Colonic mucosa (tissue), 4 donors: Measurements from ENCODE around the gene PTGES2. TPM values are rescaled to one million over a fixed set of nuclear protein-coding genes. Genes with fewer than 3 reads are reported as not detected.
A peak's percentile ranks its signal among the peaks of the same experiment; 100 is the strongest.

Experiments used
- DNase-seq: peaks from one replicate; pipeline ENCODE4 v3.0.0-alpha.2; 2020
- H3K27ac ChIP-seq: fragments of 200-600 bp; one replicate; pipeline ENCODE4 v1.8.0; 2021
- H3K27me3 ChIP-seq: fragments of 200-600 bp; one replicate; pipeline ENCODE4 v1.8.0; 2021
- H3K36me3 ChIP-seq: fragments of 200-600 bp; one replicate; pipeline ENCODE4 v1.8.0; 2021
- H3K4me1 ChIP-seq: fragments of 200-600 bp; one replicate; pipeline ENCODE4 v1.8.0; 2021; ENCODE audit warnings: mild to moderate bottlenecking
- H3K4me3 ChIP-seq: fragments of 200-600 bp; one replicate; pipeline ENCODE4 v1.8.0; 2021
- H3K9ac ChIP-seq, 2 donors: one replicate each; pipeline ENCODE4 v1.7.0; 2013; ENCODE audit warnings: control low read depth in 2 of 2, low read depth in 2 of 2, low read length in 2 of 2
- H3K9me3 ChIP-seq: fragments of 200-600 bp; one replicate; pipeline ENCODE4 v1.8.0; 2021
- CTCF ChIP-seq: fragments of 200-600 bp; IDR thresholded peaks from one replicate; pipeline ENCODE4 v1.8.0; 2022; ENCODE audit warnings: antibody characterized with exemption, mild to moderate bottlenecking
- intact Hi-C: fragments of 100-400 bp; cut with DNase I; formaldehyde crosslinking; loops from one replicate; pipeline ENCODE4 v1.14.1; 2022
- total RNA-seq, 2 donors: library from RNA; stranded (reverse); fragmentation: NEBNext Ultra II Directional in 1 of 2; extraction: Animal tissue kit (Norgen Biotek cat#: 25700) in 1 of 2; gene quantifications; one replicate each; pipeline ENCODE4 v1.2.1, GENCODE V29; 2021
- donor health status: healthy.
- donor health status: DM: no; HTN: no; CAD: no.
- donor health status: DM: no; HTN: no; CAD: no.

PTGES2 gene
- 100 to 1,000 TPM in 1 of 2 donors, 10 to 100 TPM in 1; 93.7 to 142 TPM for total RNA-seq

- Histone ChIP-seq H3K4me1 (peaks cover 14% of the 10 kb centered on the region), H3K27me3 (no peaks in the 10 kb centered on the region), H3K9ac (peak within 1 kb of the TSS; percentile 93 to 94), H3K27ac (peak within 1 kb of the TSS; percentile 98), H3K4me3 (peak within 1 kb of the TSS; percentile 100), H3K9me3 (no peaks in the 10 kb centered on the region), H3K36me3 (no peaks in the 10 kb centered on the region)
- peak; percentile 89 for DNase-seq
- TF ChIP-seq CTCF: no peak
- intact Hi-C loops: no loop called here
Observed at GRCh38 chr9:128127568-128127989, at the start of gene PTGES2. Gene PTGES2 (minus strand): TSS chr9:128127729. CDS start chr9:128127717, 12 bp downstream.

- Histone ChIP-seq H3K4me1 (no peaks in the 10 kb centered on the region), H3K9me3 (no peaks in the 10 kb centered on the region), H3K4me3 (no peak overlapping the region), H3K9ac (no peak overlapping the region), H3K27me3 (no peaks in the 10 kb centered on the region), H3K36me3 (peaks cover 17% of the 10 kb centered on the region), H3K27ac (no peak overlapping the region)
- no peak for DNase-seq
- intact Hi-C loops: no loop called here
- no peak for TF ChIP-seq CTCF
Observed at GRCh38 chr9:128175726-128176125, 48.2 kb upstream of the PTGES2 start.

GRCh38 chr9:128175102-128175563, 47.6 kb upstream of the PTGES2 start:
- DNase-seq: no peak
- Histone ChIP-seq H3K9ac (no peak overlapping the region), H3K27ac (no peak overlapping the region), H3K4me1 (no peaks in the 10 kb centered on the region), H3K9me3 (no peaks in the 10 kb centered on the region), H3K27me3 (no peaks in the 10 kb centered on the region), H3K36me3 (peaks cover 13% of the 10 kb centered on the region), H3K4me3 (no peak overlapping the region)
- intact Hi-C loops: no loop called here
- TF ChIP-seq CTCF: no peak

GRCh38 chr9:128174062-128174461, 46.5 kb upstream of the PTGES2 start:
- Histone ChIP-seq H3K4me3 (no peak overlapping the region), H3K4me1 (no peaks in the 10 kb centered on the region), H3K9me3 (no peaks in the 10 kb centered on the region), H3K27ac (no peak overlapping the region), H3K27me3 (no peaks in the 10 kb centered on the region), H3K36me3 (peaks cover 11% of the 10 kb centered on the region), H3K9ac (no peak overlapping the region)
- intact Hi-C loops: no loop called here
- DNase-seq: no peak
- TF ChIP-seq CTCF: no peak

GRCh38 chr9:128169925-128170324, 42.4 kb upstream of the PTGES2 start:
- Histone ChIP-seq H3K36me3 (peaks cover 8% of the 10 kb centered on the region), H3K4me1 (no peaks in the 10 kb centered on the region), H3K9me3 (no peaks in the 10 kb centered on the region), H3K4me3 (no peak overlapping the region), H3K27ac (no peak overlapping the region), H3K9ac (no peak overlapping the region), H3K27me3 (no peaks in the 10 kb centered on the region)
- intact Hi-C loops: no loop called here
- no peak for DNase-seq
- TF ChIP-seq CTCF: no peak
